ENCODE data around the gene TMOD3.
A peak's percentile ranks its signal among the peaks of the same experiment; 100 is the strongest.
"Not testable (repeated sequence)": the region's sequence is repeated elsewhere in the genome, so short reads cannot be mapped to it uniquely, and the experiment has no call there.

The TMOD3 gene

DNA sequence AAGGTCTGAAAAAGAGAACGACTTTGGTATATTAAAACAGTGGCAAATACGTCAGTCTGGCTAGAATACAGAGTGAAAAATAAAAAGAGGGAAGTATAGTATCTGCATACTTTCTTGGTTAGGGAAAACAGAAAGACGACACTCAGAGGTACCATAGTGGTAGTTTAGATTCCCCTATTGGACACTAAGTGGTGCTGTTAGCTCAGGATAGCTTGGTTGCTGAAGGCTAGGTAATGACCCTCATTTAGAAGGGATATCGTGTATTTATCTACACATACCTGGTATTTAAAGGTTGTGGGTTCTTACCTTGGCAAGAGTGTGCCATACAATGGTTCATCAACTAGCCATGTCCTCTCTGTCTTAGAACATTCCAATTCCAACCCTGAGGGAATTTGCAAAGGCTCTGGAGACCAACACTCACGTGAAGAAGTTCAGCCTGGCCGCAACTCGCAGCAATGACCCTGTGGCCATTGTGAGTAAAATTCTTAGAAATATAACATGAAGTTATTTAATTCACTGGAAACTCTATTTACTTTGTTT lies 47.0 kb upstream of the TMOD3 start:
- H3F3A ChIP-seq (ENCODE audit: low read depth): no peaks in the 10 kb centered on the region
- H3K4me3 ChIP-seq (ENCODE audit: low read length, poor library complexity, severe bottlenecking): no peak overlapping the region
- H3K9ac ChIP-seq (ENCODE audit: low read depth, low read length, poor library complexity, severe bottlenecking): no peak overlapping the region
- TF ChIP-seq, protein P1, sequence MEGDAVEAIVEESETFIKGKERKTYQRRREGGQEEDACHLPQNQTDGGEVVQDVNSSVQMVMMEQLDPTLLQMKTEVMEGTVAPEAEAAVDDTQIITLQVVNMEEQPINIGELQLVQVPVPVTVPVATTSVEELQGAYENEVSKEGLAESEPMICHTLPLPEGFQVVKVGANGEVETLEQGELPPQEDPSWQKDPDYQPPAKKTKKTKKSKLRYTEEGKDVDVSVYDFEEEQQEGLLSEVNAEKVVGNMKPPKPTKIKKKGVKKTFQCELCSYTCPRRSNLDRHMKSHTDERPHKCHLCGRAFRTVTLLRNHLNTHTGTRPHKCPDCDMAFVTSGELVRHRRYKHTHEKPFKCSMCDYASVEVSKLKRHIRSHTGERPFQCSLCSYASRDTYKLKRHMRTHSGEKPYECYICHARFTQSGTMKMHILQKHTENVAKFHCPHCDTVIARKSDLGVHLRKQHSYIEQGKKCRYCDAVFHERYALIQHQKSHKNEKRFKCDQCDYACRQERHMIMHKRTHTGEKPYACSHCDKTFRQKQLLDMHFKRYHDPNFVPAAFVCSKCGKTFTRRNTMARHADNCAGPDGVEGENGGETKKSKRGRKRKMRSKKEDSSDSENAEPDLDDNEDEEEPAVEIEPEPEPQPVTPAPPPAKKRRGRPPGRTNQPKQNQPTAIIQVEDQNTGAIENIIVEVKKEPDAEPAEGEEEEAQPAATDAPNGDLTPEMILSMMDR (conservative IDR thresholded peaks at IDR 0.05; ENCODE audit: low read length): peak; percentile 63
- TF ChIP-seq EZH2phosphoT487 (IDR thresholded peaks at IDR 0.05; ENCODE audit: borderline replicate concordance): no peak
- no peaks in the 10 kb centered on the region for H3K4me1 ChIP-seq (ENCODE audit: insufficient read depth, low read length, poor library complexity, severe bottlenecking)
- no peaks in the 10 kb centered on the region for H3K79me2 ChIP-seq (ENCODE audit: insufficient read depth, low read length)
- peaks cover 9% of the 10 kb centered on the region; the same call in 1 of the 2 replicates for H3K36me3 ChIP-seq (ENCODE audit: insufficient read depth, low read length)
- H3K9me2 ChIP-seq (replicated peaks; ENCODE audit: low read depth, low read length): no peaks in the 10 kb centered on the region
- no peaks in the 10 kb centered on the region for H3K27me3 ChIP-seq (ENCODE audit: insufficient read depth, low read length, poor library complexity, severe bottlenecking)
- no peak overlapping the region for H2AFZ ChIP-seq (ENCODE audit: low read length)
- no peaks in the 10 kb centered on the region for H3K9me3 ChIP-seq (ENCODE audit: insufficient read depth, low read depth, low read length)
- no peaks in the 10 kb centered on the region for H4K20me1 ChIP-seq (ENCODE audit: insufficient read depth, low read length, poor library complexity, severe bottlenecking)
- no peak overlapping the region for H3K4me2 ChIP-seq (ENCODE audit: low read depth, low read length, poor library complexity, severe bottlenecking)

DNA sequence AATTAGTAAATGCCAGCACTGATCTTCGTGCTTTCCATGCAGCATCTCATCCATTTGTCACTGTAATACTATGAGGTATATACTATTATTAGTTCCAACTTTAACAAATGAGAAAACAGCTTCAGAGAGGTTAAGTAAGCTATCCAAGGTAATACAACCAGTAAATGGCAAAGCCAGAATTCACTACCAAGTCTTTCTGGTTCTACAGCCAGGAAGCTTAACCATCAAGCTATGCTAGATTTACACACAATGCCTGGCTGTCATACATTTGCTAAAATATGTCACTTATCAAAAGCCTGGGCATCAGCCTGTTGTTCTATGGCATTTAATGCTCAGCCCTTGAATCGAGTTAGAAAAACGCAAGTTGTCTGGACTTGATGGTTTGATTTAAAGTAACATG lies 45.5 kb upstream of the TMOD3 start:
- Histone ChIP-seq H3K9me2 (replicated peaks; ENCODE audit: low read depth, low read length) (no peaks in the 10 kb centered on the region), H3K4me3 (ENCODE audit: low read length, poor library complexity, severe bottlenecking) (no peak overlapping the region), H3K4me2 (ENCODE audit: low read depth, low read length, poor library complexity, severe bottlenecking) (no peak overlapping the region), H2AFZ (ENCODE audit: low read length) (no peak overlapping the region), H3K36me3 (ENCODE audit: insufficient read depth, low read length) (peaks cover 8% of the 10 kb centered on the region; the same call in 1 of the 2 replicates), H4K20me1 (ENCODE audit: insufficient read depth, low read length, poor library complexity, severe bottlenecking) (no peaks in the 10 kb centered on the region), H3F3A (ENCODE audit: low read depth) (no peaks in the 10 kb centered on the region), H3K9me3 (ENCODE audit: insufficient read depth, low read depth, low read length) (no peaks in the 10 kb centered on the region), H3K9ac (ENCODE audit: low read depth, low read length, poor library complexity, severe bottlenecking) (no peak overlapping the region), H3K4me1 (ENCODE audit: insufficient read depth, low read length, poor library complexity, severe bottlenecking) (no peaks in the 10 kb centered on the region), H3K79me2 (ENCODE audit: insufficient read depth, low read length) (no peaks in the 10 kb centered on the region), H3K27me3 (ENCODE audit: insufficient read depth, low read length, poor library complexity, severe bottlenecking) (no peaks in the 10 kb centered on the region)
- TF ChIP-seq EZH2phosphoT487 (IDR thresholded peaks at IDR 0.05; ENCODE audit: borderline replicate concordance): no peak
- TF ChIP-seq, protein P1 (conservative IDR thresholded peaks at IDR 0.05; ENCODE audit: low read length): no peak

DNA sequence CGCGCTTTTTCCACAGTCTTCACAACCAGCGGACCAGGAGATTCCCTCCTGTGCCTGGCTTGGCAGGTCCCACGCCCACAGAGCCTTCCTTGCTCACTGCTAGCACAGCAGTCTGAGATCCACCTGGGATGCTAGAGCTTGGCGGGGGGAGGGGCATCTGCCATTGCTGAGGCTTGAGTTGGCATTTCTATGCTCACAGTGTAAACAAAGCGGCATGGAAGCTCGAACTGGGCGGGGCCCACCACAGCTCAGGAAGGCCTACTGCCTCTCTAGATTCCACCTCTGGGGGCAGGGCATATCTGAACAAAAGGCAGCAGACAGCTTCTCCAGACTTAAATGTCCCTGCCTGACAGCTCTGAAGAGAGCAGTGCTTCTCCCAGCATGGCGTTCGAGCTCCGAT lies 42.3 kb upstream of the TMOD3 start:
- not testable (repeated sequence) for H3K9ac ChIP-seq (ENCODE audit: low read depth, low read length, poor library complexity, severe bottlenecking); H3K27me3 ChIP-seq (ENCODE audit: insufficient read depth, low read length, poor library complexity, severe bottlenecking); H3K4me2 ChIP-seq (ENCODE audit: low read depth, low read length, poor library complexity, severe bottlenecking); H3K9me2 ChIP-seq (replicated peaks; ENCODE audit: low read depth, low read length); H3K79me2 ChIP-seq (ENCODE audit: insufficient read depth, low read length); H3K4me3 ChIP-seq (ENCODE audit: low read length, poor library complexity, severe bottlenecking); H2AFZ ChIP-seq (ENCODE audit: low read length); H3F3A ChIP-seq (ENCODE audit: low read depth); H3K4me1 ChIP-seq (ENCODE audit: insufficient read depth, low read length, poor library complexity, severe bottlenecking); H3K36me3 ChIP-seq (ENCODE audit: insufficient read depth, low read length); H4K20me1 ChIP-seq (ENCODE audit: insufficient read depth, low read length, poor library complexity, severe bottlenecking); H3K9me3 ChIP-seq (ENCODE audit: insufficient read depth, low read depth, low read length)

DNA sequence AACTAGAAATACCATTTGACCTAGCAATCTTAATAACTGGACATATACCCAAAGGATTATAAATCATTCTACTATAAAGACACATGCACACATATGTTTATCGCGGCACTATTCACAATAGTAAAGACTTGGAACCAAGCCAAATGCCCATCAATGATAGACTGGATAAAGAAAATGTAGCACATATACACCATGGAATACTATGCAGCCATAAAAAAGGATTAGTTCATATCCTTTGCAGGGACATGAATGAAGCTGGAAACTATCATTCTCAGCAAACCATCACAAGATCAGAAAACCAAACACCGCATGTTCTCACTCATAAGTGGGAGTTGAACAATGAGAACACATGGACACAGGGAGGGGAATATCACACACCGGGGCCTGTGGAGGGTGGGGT lies 37.0 kb upstream of the TMOD3 start:
- not testable (repeated sequence) for H4K20me1 ChIP-seq (ENCODE audit: insufficient read depth, low read length, poor library complexity, severe bottlenecking); H3K27me3 ChIP-seq (ENCODE audit: insufficient read depth, low read length, poor library complexity, severe bottlenecking); H3K79me2 ChIP-seq (ENCODE audit: insufficient read depth, low read length); H2AFZ ChIP-seq (ENCODE audit: low read length); H3K9ac ChIP-seq (ENCODE audit: low read depth, low read length, poor library complexity, severe bottlenecking); H3K9me2 ChIP-seq (replicated peaks; ENCODE audit: low read depth, low read length); H3K36me3 ChIP-seq (ENCODE audit: insufficient read depth, low read length); H3K4me3 ChIP-seq (ENCODE audit: low read length, poor library complexity, severe bottlenecking); H3K9me3 ChIP-seq (ENCODE audit: insufficient read depth, low read depth, low read length); H3K4me2 ChIP-seq (ENCODE audit: low read depth, low read length, poor library complexity, severe bottlenecking); H3F3A ChIP-seq (ENCODE audit: low read depth); H3K4me1 ChIP-seq (ENCODE audit: insufficient read depth, low read length, poor library complexity, severe bottlenecking)

Measured in Loucy (cell line).